K562 (cell line): ENCODE results near the gene TRIP12. TPM values are rescaled to one million over a fixed set of nuclear protein-coding genes. Genes with fewer than 3 reads are reported as not detected.

Experiments used
- ATAC-seq: fragments of 200-7000 bp; cut with Tn5 transposase; 3 replicates; pipeline ENCODE4 v1.9.1; 2020; ENCODE audit warnings: moderate library complexity
- BruUV-seq: library from RNA; stranded (reverse); fragments of 400-500 nt; replicated peaks from 2 replicates; lab custom pipeline; 2021; lab: Mats Ljungman, UMichigan
- CTCF ChIA-PET: fragments of 300-600 bp; formaldehyde crosslinking; extraction: SDS; loops from one replicate; lab custom pipeline; 2021; ENCODE audit warnings: low intra/inter-chr PET ratio; lab: Yijun Ruan, JAX
- POLR2A ChIA-PET: fragments of 300-600, 350-650 bp; sonication (Branson Sonifier 250); formaldehyde crosslinking; extraction: SDS; loops from one replicate; lab custom pipeline; 2021; ENCODE audit warnings: antibody characterized with exemption, inconsistent platforms; lab: Yijun Ruan, JAX
- DNase-seq, 4 experiments: peaks; one replicate each; pipeline versions ENCODE4 v3.0.0 to v3.0.0-alpha.2; 2011 to 2018; ENCODE audit warnings: low spot score in 3 of 4, mixed read lengths in 3 of 4; ENCODE audit errors: extremely low read depth in 1 of 4
- FAIRE-seq: peaks from 2 replicates; lab custom pipeline; 2011; peaks lifted over from hg19 to GRCh38; lab: Jason Lieb, UNC
- H2AFZ ChIP-seq: 2 replicates; pipeline ENCODE4 v1.6.0; 2011; ENCODE audit warnings: low read depth, low read length, control low read depth, inconsistent platforms
- H3K27ac ChIP-seq: fragments of 200-600 bp; 3 replicates; pipeline ENCODE4 v1.8.0; 2011; ENCODE audit warnings: low read depth, mild to moderate bottlenecking, control low read depth, inconsistent platforms, low read length, moderate library complexity, mixed read lengths; ENCODE audit errors: extremely low read depth
- H3K27me3 ChIP-seq, 2 experiments: fragments of 300-600 bp in 1 of 2; 2 replicates in 1 of 2; 3 replicates in 1 of 2; pipeline versions ENCODE4 v1.6.0 to v1.8.0; 2011; ENCODE audit warnings: inconsistent platforms in 2 of 2, low read length in 2 of 2, mild to moderate bottlenecking in 1 of 2, mixed read lengths in 1 of 2, moderate library complexity in 1 of 2; ENCODE audit not compliant: control insufficient read depth in 2 of 2, insufficient read depth in 2 of 2
- H3K36me3 ChIP-seq: fragments of 300-600 bp; 3 replicates; pipeline ENCODE4 v1.8.0; 2011; ENCODE audit warnings: mild to moderate bottlenecking, low read length, inconsistent platforms; ENCODE audit not compliant: control insufficient read depth, insufficient read depth
- H3K4me1 ChIP-seq, 2 experiments: fragments of 200-600 bp in 1 of 2; replicated peaks in 1 of 2; 2 replicates in 1 of 2; 3 replicates in 1 of 2; pipeline versions ENCODE4 v1.5.1 to v1.8.0; 2011; ENCODE audit warnings: inconsistent platforms in 2 of 2, low read length in 2 of 2, mild to moderate bottlenecking in 1 of 2, mixed read lengths in 1 of 2, moderate library complexity in 1 of 2; ENCODE audit not compliant: control insufficient read depth in 2 of 2, insufficient read depth in 2 of 2
- H3K4me2 ChIP-seq: 2 replicates; pipeline ENCODE4 v1.6.1; 2011; ENCODE audit warnings: low read length, control low read depth, inconsistent platforms, mixed read lengths; ENCODE audit not compliant: insufficient read depth
- H3K4me3 ChIP-seq: fragments of 200-600 bp; sonication (generic), shearing (Covaris generic); 2 replicates; pipeline ENCODE4 v1.5.1; 2016; ENCODE audit warnings: control low read depth, inconsistent platforms
- H3K79me2 ChIP-seq: fragments of 200-600 bp; 3 replicates; pipeline ENCODE4 v1.8.0; 2011; ENCODE audit warnings: low read length, inconsistent platforms; ENCODE audit not compliant: control insufficient read depth, insufficient read depth
- H3K9ac ChIP-seq, 2 experiments: 2 replicates each; pipeline versions ENCODE4 v1.6.0 to v1.6.1; 2011; ENCODE audit warnings: low read depth in 2 of 2, low read length in 2 of 2, control low read depth in 1 of 2, inconsistent platforms in 1 of 2, mild to moderate bottlenecking in 1 of 2, mixed read lengths in 1 of 2; ENCODE audit not compliant: insufficient read depth in 1 of 2
- H3K9me1 ChIP-seq: one replicate; pipeline ENCODE4 v1.6.0; 2011; ENCODE audit warnings: inconsistent platforms, mild to moderate bottlenecking, low read length, moderate library complexity; ENCODE audit not compliant: control insufficient read depth, insufficient read depth
- H3K9me3 ChIP-seq: replicated peaks from 2 replicates; pipeline ENCODE4 v1.5.1; 2011; ENCODE audit warnings: low read depth, low read length, inconsistent platforms; ENCODE audit not compliant: control insufficient read depth, insufficient read depth
- H4K20me1 ChIP-seq: replicated peaks from 2 replicates; pipeline ENCODE4 v1.6.1; 2011; ENCODE audit warnings: low read length, inconsistent platforms, mixed read lengths; ENCODE audit not compliant: control insufficient read depth, insufficient read depth
- IRF2 ChIP-seq: sonication (generic); formaldehyde crosslinking; IDR thresholded peaks from 2 replicates; pipeline ENCODE4 v1.8.1; 2022; ENCODE audit warnings: mild to moderate bottlenecking, missing genetic modification reagents
- NR2C1 ChIP-seq, 2 experiments: fragments of 450-650 bp; IDR thresholded peaks; 2 replicates each; pipeline ENCODE4 v1.6.1; 2017; ENCODE audit warnings: mild to moderate bottlenecking in 2 of 2, antibody characterized with exemption in 1 of 2, inconsistent platforms in 1 of 2, missing compliant biosample characterization in 1 of 2, missing genetic modification characterization in 1 of 2
- SRSF1 ChIP-seq: fragments of 200-400 bp; formaldehyde crosslinking; IDR thresholded peaks from 2 replicates; pipeline ENCODE4 v1.6.1; 2017; ENCODE audit warnings: mild to moderate bottlenecking, low read depth, low read length, moderate library complexity
- ZNF165 ChIP-seq: fragments of 250-450 bp; sonication (Bioruptor Pico); IDR thresholded peaks from 2 replicates; pipeline ENCODE4 v1.4.0; 2020; ENCODE audit warnings: borderline replicate concordance
- WGBS: fragments of 100-300 bp; shearing (Covaris generic); methylation state at CpG from one replicate; pipeline ENCODE4 v1.1.6; 2016; ENCODE audit warnings: low coverage, mixed read lengths; ENCODE audit not compliant: insufficient coverage; ENCODE audit errors: missing lambda C conversion rate; 5-methylcytosine and 5-hydroxymethylcytosine counted together
- in situ Hi-C: fragments of 300-500 bp; cut with MboI; formaldehyde crosslinking; loops from 4 replicates; pipeline ENCODE4 v1.15.0; 2018; ENCODE audit warnings: inconsistent platforms, mixed read lengths
- intact Hi-C: fragments of 100-400 bp; cut with micrococcal nuclease; formaldehyde crosslinking; loops from 2 replicates; pipeline ENCODE4 v1.14.2; 2022
- polyA plus RNA-seq, 8 experiments: library from polyadenylated mRNA; depleted of rRNA in 4 of 8; stranded (reverse) in 5 of 8; unstranded in 3 of 8; fragments of >200 nt; fragmentation: Nextera tagmentation in 2 of 8; fragmentation: Illumina TruSeq in 1 of 8; extraction: Ambion mirVana in 2 of 8; extraction: Trizol in 1 of 8; gene quantifications; 2 replicates each; pipeline versions ENCODE4 v1.2.1 to v1.2.3, GENCODE V29; 2011 to 2014; ENCODE audit warnings: inconsistent platforms in 1 of 8, missing spikeins in 1 of 8
- total RNA-seq, 7 experiments: library from RNA; depleted of rRNA in 6 of 7; stranded (reverse); fragments of >200 nt in 6 of 7; fragmentation: Illumina TruSeq in 2 of 7; extraction: Trizol in 2 of 7; gene quantifications; 2 replicates each; pipeline versions ENCODE4 v1.2.1 to v1.2.3, GENCODE V29; 2011 to 2021; ENCODE audit warnings: low replicate concordance in 1 of 7
- TF ChIP-seq, protein P1 (sequence below): fragments of 250-450 bp; sonication (Bioruptor Pico); IDR thresholded peaks from 2 replicates; pipeline ENCODE4 v1.8.0; 2022; ENCODE audit warnings: inconsistent platforms
- TF ChIP-seq, protein P2 (sequence below): fragments of 250-450 bp; sonication (Bioruptor Pico); IDR thresholded peaks from 2 replicates; pipeline ENCODE4 v1.4.0; 2020

Gene TRIP12
- total and polyA plus RNA-seq, 9 of the 15 experiments (the other 6 are each of a cell fraction or from before 2014, with no cell fraction given): 15.2 to 131 (median 80.1) TPM

DNA sequence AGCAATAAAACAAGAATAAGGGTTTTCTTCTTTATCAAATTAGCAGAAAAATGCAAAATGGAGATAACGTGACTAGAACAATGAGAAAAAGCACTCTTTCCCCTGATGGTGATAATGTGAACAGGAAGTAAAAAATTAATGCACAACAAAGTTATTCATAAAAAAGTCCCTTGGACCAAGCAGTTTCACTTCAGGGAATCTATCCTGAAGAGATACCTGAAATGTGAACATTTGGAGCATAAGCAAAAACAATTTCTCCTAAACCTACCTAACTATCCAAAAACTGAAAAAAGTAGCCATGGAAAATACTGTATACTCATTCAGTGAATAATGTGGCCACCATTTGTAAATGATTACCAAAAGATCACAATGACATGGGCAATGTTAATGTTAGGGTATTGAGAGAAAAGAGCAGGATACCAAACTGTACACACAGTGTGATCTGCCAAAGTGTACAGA lies 48.7 kb downstream of the TRIP12 start:
- intact Hi-C loops: no loop called here
- Histone ChIP-seq H3K4me2 (no peak overlapping the region), H3K36me3 (peaks cover 25% of the 10 kb centered on the region; the same call in 2 of the 3 replicates), H2AFZ (no peak overlapping the region), H4K20me1 (no peaks in the 10 kb centered on the region), H3K79me2 (peaks cover 47% of the 10 kb centered on the region), H3K27me3 (no peaks in the 10 kb centered on the region), H3K9me3 (no peaks in the 10 kb centered on the region), H3K27ac (no peak overlapping the region), H3K4me1 (no peaks in the 10 kb centered on the region; a peak in 1 of 5 replicates), H3K9ac (no peak overlapping the region), H3K9me1 (no peaks in the 10 kb centered on the region), H3K4me3 (no peak overlapping the region)
- 92% methylated on average over 1 of the region's 1 CpG for WGBS
- CTCF ChIA-PET: no interaction called here
- no peak for FAIRE-seq
- TF ChIP-seq NR2C1 (IDR thresholded peaks at IDR 0.05) (no peak), NR2C1 (tag; IDR thresholded peaks at IDR 0.05) (no peak), ZNF165 (CRISPR knock-in tag) (no peak), IRF2 (CRISPR knock-in tag) (no peak), SRSF1 (no peak)
- TF ChIP-seq, protein P1, sequence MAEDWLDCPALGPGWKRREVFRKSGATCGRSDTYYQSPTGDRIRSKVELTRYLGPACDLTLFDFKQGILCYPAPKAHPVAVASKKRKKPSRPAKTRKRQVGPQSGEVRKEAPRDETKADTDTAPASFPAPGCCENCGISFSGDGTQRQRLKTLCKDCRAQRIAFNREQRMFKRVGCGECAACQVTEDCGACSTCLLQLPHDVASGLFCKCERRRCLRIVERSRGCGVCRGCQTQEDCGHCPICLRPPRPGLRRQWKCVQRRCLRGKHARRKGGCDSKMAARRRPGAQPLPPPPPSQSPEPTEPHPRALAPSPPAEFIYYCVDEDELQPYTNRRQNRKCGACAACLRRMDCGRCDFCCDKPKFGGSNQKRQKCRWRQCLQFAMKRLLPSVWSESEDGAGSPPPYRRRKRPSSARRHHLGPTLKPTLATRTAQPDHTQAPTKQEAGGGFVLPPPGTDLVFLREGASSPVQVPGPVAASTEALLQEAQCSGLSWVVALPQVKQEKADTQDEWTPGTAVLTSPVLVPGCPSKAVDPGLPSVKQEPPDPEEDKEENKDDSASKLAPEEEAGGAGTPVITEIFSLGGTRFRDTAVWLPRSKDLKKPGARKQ (CRISPR knock-in tag): no peak
- TF ChIP-seq, protein P2, sequence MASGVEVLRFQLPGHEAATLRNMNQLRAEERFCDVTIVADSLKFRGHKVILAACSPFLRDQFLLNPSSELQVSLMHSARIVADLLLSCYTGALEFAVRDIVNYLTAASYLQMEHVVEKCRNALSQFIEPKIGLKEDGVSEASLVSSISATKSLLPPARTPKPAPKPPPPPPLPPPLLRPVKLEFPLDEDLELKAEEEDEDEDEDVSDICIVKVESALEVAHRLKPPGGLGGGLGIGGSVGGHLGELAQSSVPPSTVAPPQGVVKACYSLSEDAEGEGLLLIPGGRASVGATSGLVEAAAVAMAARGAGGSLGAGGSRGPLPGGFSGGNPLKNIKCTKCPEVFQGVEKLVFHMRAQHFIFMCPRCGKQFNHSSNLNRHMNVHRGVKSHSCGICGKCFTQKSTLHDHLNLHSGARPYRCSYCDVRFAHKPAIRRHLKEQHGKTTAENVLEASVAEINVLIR: no peak
- POLR2A ChIA-PET: no interaction called here
- ATAC-seq: no peak
- no peak for DNase-seq
- in situ Hi-C loops: no loop called here
- no TSS peak for BruUV-seq
